ENCODE measurements around the gene FOXL2NB. TPM values are rescaled to one million over a fixed set of nuclear protein-coding genes. Genes with fewer than 3 reads are reported as not detected.

The FOXL2NB gene
- total RNA-seq, 1 donor from 2014 or later: not detected

GRCh38 chr3:138942271-138942670, 4.7 kb upstream of the FOXL2NB start:
- intact Hi-C loops (cut with DNase I): no loop called here
- Histone ChIP-seq H3K9me3 (no peaks in the 10 kb centered on the region), H3K27me3 (peaks cover 99% of the 10 kb centered on the region), H3K36me3 (no peaks in the 10 kb centered on the region), H3K27ac (no peak overlapping the region), H3K4me1 (peaks cover 49% of the 10 kb centered on the region), H3K4me3 (no peak overlapping the region)
- DNase-seq (no peak), ATAC-seq (no peak)
- TF ChIP-seq CTCF (IDR thresholded peaks at IDR 0.05): no peak

GRCh38 chr3:138942861-138943623, 4.0 kb upstream of the FOXL2NB start:
- intact Hi-C loops (cut with DNase I): no loop called here
- ATAC-seq (no peak), DNase-seq (no peak)
- Histone ChIP-seq H3K27ac (no peak overlapping the region), H3K4me3 (no peak overlapping the region), H3K9me3 (no peaks in the 10 kb centered on the region), H3K4me1 (peaks cover 44% of the 10 kb centered on the region), H3K36me3 (no peaks in the 10 kb centered on the region), H3K27me3 (peaks cover 99% of the 10 kb centered on the region)
- TF ChIP-seq CTCF (IDR thresholded peaks at IDR 0.05): no peak

GRCh38 chr3:138943724-138944653, 3.0 kb upstream of the FOXL2NB start:
- TF ChIP-seq CTCF (IDR thresholded peaks at IDR 0.05): no peak
- DNase-seq: no peak
- Histone ChIP-seq H3K36me3 (no peaks in the 10 kb centered on the region), H3K4me1 (peaks cover 35% of the 10 kb centered on the region), H3K9me3 (no peaks in the 10 kb centered on the region), H3K27me3 (peaks cover 99% of the 10 kb centered on the region), H3K4me3 (no peak overlapping the region), H3K27ac (no peak overlapping the region)
- ATAC-seq: no peak
- intact Hi-C loops (cut with DNase I): no loop called here

- ATAC-seq (no peak), DNase-seq (no peak)
- Histone ChIP-seq H3K4me1 (peaks cover 28% of the 10 kb centered on the region), H3K4me3 (peak overlapping the region; percentile 21), H3K9me3 (no peaks in the 10 kb centered on the region), H3K36me3 (no peaks in the 10 kb centered on the region), H3K27ac (no peak overlapping the region), H3K27me3 (peaks cover 99% of the 10 kb centered on the region)
- TF ChIP-seq CTCF (IDR thresholded peaks at IDR 0.05): no peak
- intact Hi-C loops (cut with DNase I): no loop called here
These were observed 2.4 kb upstream of the FOXL2NB start for GRCh38 chr3:138944654-138944928.

- DNase-seq (no peak), ATAC-seq (peak; percentile 24)
- H3K27ac ChIP-seq: no peak overlapping the region
- TF ChIP-seq CTCF (IDR thresholded peaks at IDR 0.05): no peak
- no peaks in the 10 kb centered on the region for H3K9me3 ChIP-seq
- H3K4me1 ChIP-seq: peaks cover 31% of the 10 kb centered on the region
- H3K36me3 ChIP-seq: no peaks in the 10 kb centered on the region
- intact Hi-C loops (cut with DNase I): no loop called here
- H3K27me3 ChIP-seq: peaks cover 99% of the 10 kb centered on the region
- H3K4me3 ChIP-seq: peak overlapping the region; percentile 21
These were observed 1.9 kb upstream of the FOXL2NB start for GRCh38 chr3:138944929-138945708.
